Loucy (cell line): Measurements from ENCODE around the gene MAS1L.

ENCODE experiments used
- H2AFZ ChIP-seq: fragments of 200-600 bp; sonication (generic); 2 replicates; pipeline ENCODE4 v1.6.0; 2016; ENCODE audit warnings: antibody characterized with exemption, mild to moderate bottlenecking, low read length, moderate library complexity
- H3F3A ChIP-seq: fragments of 200-600 bp; 2 replicates; pipeline ENCODE4 v1.6.0; 2016; ENCODE audit warnings: antibody characterized with exemption, low read depth, mild to moderate bottlenecking
- H3K27me3 ChIP-seq: fragments of 200-600 bp; sonication (generic); 2 replicates; pipeline ENCODE4 v1.6.1; 2014; ENCODE audit warnings: low read length, mild to moderate bottlenecking; ENCODE audit not compliant: insufficient read depth, poor library complexity, severe bottlenecking
- H3K36me3 ChIP-seq: fragments of 200-600 bp; sonication (generic); 2 replicates; pipeline ENCODE4 v1.6.1; 2016; ENCODE audit warnings: low read length; ENCODE audit not compliant: insufficient read depth
- H3K4me1 ChIP-seq: fragments of 200-600 bp; sonication (generic); 2 replicates; pipeline ENCODE4 v1.5.1; 2014; ENCODE audit warnings: low read length, mild to moderate bottlenecking; ENCODE audit not compliant: insufficient read depth, poor library complexity, severe bottlenecking
- H3K4me2 ChIP-seq: fragments of 200-600 bp; sonication (generic); 2 replicates; pipeline ENCODE4 v1.6.0; 2014; ENCODE audit warnings: antibody characterized with exemption, low read length, low read depth, mild to moderate bottlenecking; ENCODE audit not compliant: poor library complexity, severe bottlenecking
- H3K4me3 ChIP-seq: fragments of 200-600 bp; sonication (generic); 2 replicates; pipeline ENCODE4 v1.5.1; 2014; ENCODE audit warnings: low read length, mild to moderate bottlenecking, mixed read lengths; ENCODE audit not compliant: poor library complexity, severe bottlenecking
- H3K79me2 ChIP-seq: fragments of 200-600 bp; sonication (generic); 2 replicates; pipeline ENCODE4 v1.6.1; 2014; ENCODE audit warnings: low read length; ENCODE audit not compliant: insufficient read depth
- H3K9ac ChIP-seq: fragments of 200-600 bp; sonication (generic); 2 replicates; pipeline ENCODE4 v1.6.0; 2014; ENCODE audit warnings: mild to moderate bottlenecking, low read depth, low read length, moderate library complexity; ENCODE audit not compliant: poor library complexity, severe bottlenecking
- H3K9me2 ChIP-seq: fragments of 200-600 bp; sonication (generic); replicated peaks from 2 replicates; pipeline ENCODE4 v1.6.1; 2016; ENCODE audit warnings: low read depth, low read length, mixed read lengths
- H3K9me3 ChIP-seq: fragments of 200-600 bp; sonication (generic); 2 replicates; pipeline ENCODE4 v1.6.1; 2014; ENCODE audit warnings: mild to moderate bottlenecking, antibody characterized with exemption, low read length, low read depth; ENCODE audit not compliant: insufficient read depth
- H4K20me1 ChIP-seq: fragments of 200-600 bp; sonication (generic); 2 replicates; pipeline ENCODE4 v1.6.0; 2014; ENCODE audit warnings: antibody characterized with exemption, low read length, mild to moderate bottlenecking; ENCODE audit not compliant: insufficient read depth, poor library complexity, severe bottlenecking
- EZH2phosphoT487 ChIP-seq: fragments of 200-600 bp; IDR thresholded peaks from 2 replicates; pipeline ENCODE4 v1.6.1; 2018; ENCODE audit warnings: antibody characterized with exemption, mild to moderate bottlenecking, moderate library complexity, borderline replicate concordance
- TF ChIP-seq, protein P1 (sequence below): fragments of 200-600 bp; sonication (generic); conservative IDR thresholded peaks from 2 replicates; pipeline ENCODE4 v1.5.1; 2014; ENCODE audit warnings: mild to moderate bottlenecking, antibody characterized with exemption, low read length

Gene MAS1L

DNA sequence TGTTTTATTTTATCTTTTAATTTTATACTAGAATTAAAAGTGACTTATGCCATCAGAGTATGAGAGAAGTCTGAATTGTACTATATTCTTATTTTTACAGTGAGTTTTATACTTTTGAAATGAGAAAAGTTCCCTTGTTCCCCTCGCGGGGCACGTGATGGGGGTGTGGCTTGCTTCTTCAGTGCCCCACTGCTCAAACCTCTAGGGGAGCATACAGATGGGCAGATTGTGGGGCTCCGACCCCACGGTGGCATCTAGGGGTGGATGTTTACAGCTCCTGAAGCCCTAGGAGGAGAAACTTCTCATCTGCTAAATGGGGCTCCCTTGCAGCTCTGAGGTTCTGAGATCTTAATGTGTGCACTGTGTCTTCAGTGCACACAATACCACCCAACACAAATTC lies 11.9 kb upstream of the MAS1L start:
- H3K9me3 ChIP-seq, result no peaks in the 10 kb centered on the region
- H3K4me3 ChIP-seq, result no peak overlapping the region
- no peak overlapping the region for H3K9ac ChIP-seq
- H2AFZ ChIP-seq, result no peak overlapping the region
- H3K4me2 ChIP-seq, result no peak overlapping the region
- no peaks in the 10 kb centered on the region for H3K36me3 ChIP-seq
- H3K9me2 ChIP-seq, result no peaks in the 10 kb centered on the region
- TF ChIP-seq, protein P1, sequence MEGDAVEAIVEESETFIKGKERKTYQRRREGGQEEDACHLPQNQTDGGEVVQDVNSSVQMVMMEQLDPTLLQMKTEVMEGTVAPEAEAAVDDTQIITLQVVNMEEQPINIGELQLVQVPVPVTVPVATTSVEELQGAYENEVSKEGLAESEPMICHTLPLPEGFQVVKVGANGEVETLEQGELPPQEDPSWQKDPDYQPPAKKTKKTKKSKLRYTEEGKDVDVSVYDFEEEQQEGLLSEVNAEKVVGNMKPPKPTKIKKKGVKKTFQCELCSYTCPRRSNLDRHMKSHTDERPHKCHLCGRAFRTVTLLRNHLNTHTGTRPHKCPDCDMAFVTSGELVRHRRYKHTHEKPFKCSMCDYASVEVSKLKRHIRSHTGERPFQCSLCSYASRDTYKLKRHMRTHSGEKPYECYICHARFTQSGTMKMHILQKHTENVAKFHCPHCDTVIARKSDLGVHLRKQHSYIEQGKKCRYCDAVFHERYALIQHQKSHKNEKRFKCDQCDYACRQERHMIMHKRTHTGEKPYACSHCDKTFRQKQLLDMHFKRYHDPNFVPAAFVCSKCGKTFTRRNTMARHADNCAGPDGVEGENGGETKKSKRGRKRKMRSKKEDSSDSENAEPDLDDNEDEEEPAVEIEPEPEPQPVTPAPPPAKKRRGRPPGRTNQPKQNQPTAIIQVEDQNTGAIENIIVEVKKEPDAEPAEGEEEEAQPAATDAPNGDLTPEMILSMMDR, result no peak
- no peak for TF ChIP-seq EZH2phosphoT487
- no peaks in the 10 kb centered on the region for H3F3A ChIP-seq
- no peaks in the 10 kb centered on the region for H4K20me1 ChIP-seq
- no peaks in the 10 kb centered on the region for H3K79me2 ChIP-seq
- H3K27me3 ChIP-seq, result no peaks in the 10 kb centered on the region
- H3K4me1 ChIP-seq, result peaks cover 6% of the 10 kb centered on the region

DNA sequence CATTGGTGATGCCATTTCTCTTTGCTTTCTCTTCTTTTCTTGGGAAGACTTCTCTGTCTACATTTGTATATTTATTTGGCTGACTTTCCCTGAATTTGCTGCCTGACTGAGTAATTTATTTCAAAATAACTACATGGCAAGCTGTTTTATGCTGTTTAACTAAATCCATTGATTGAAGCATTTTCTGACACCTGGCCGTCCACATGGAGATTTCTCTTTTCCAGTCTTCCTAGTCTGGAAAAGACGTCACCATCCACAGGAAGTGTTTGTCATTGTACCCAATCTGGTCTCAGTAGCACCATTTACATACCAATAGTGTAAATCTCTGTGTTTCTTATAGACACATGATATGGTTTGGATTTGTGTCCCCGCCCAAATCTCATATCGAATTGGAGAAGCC lies 9.2 kb upstream of the MAS1L start:
- Histone ChIP-seq H3K9me2 (no peaks in the 10 kb centered on the region), H2AFZ (no peak overlapping the region), H4K20me1 (no peaks in the 10 kb centered on the region), H3K9ac (no peak overlapping the region), H3K36me3 (no peaks in the 10 kb centered on the region), H3K9me3 (no peaks in the 10 kb centered on the region), H3K4me2 (no peak overlapping the region), H3K4me3 (no peak overlapping the region), H3K27me3 (no peaks in the 10 kb centered on the region), H3K79me2 (no peaks in the 10 kb centered on the region), H3K4me1 (peaks cover 25% of the 10 kb centered on the region), H3F3A (no peaks in the 10 kb centered on the region)
- no peak for TF ChIP-seq EZH2phosphoT487
- TF ChIP-seq, protein P1, result no peak

DNA sequence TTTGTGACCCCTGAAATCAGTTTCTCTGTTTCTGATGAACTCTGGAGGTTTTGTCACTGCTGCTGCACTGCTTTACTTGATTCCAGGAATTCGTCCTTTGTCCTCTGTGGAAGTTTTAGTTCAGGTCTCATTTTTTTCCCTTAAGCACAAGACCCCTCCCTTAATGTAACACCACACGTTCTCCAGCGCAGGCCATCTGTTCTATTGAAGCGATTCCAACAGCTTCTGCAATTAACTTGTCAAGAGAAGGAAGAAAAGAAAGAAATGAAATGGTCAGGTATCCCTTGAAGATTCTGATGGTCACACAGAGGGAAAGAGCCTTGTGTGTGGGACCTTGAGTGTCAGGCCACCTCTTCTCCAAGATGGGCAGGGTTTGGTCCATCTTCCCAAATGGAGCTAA lies 7.8 kb upstream of the MAS1L start:
- Histone ChIP-seq H4K20me1 (no peaks in the 10 kb centered on the region), H3K4me3 (no peak overlapping the region), H3K36me3 (no peaks in the 10 kb centered on the region), H3K9ac (no peak overlapping the region), H3K9me3 (no peaks in the 10 kb centered on the region), H3K79me2 (no peaks in the 10 kb centered on the region), H3F3A (no peaks in the 10 kb centered on the region), H3K4me1 (peaks cover 39% of the 10 kb centered on the region), H2AFZ (no peak overlapping the region), H3K4me2 (no peak overlapping the region), H3K9me2 (no peaks in the 10 kb centered on the region), H3K27me3 (no peaks in the 10 kb centered on the region)
- TF ChIP-seq, protein P1, result no peak
- TF ChIP-seq EZH2phosphoT487, result no peak
